ENCODE results near the gene CSMD2.
"Not testable (repeated sequence)": the region's sequence is repeated elsewhere in the genome, so short reads cannot be mapped to it uniquely, and the experiment has no call there.

Gene CSMD2

DNA sequence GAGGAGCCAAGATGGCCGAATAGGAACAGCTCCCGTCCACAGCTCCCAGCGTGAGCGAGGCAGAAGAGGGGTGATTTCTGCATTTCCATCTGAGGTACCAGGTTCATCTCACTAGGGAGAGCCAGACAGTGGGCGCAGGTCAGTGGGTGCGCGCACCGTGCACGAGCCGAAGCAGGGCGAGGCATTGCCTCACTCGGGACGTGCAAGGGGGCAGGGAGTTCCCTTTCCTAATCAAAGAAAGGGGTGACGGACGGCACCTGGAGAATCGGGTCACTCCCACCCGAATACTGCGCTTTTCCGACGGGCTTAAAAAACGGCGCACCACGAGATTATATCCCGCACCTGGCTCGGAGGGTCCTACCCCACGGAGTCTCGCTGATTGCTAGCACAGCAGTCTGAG lies 72.6 kb downstream of the CSMD2 start:
- H3K9me3 ChIP-seq (replicated peaks; ENCODE audit: low read length); H3K4me2 ChIP-seq (ENCODE audit: low read length); H3K27me3 ChIP-seq (ENCODE audit: control insufficient read depth, insufficient read depth, low read length); H3K4me3 ChIP-seq (ENCODE audit: low read length); H3K4me1 ChIP-seq (ENCODE audit: control insufficient read depth, insufficient read depth, low read length); H3K36me3 ChIP-seq (ENCODE audit: insufficient read depth, low read length); H3K9ac ChIP-seq (ENCODE audit: low read depth, low read length): not testable (repeated sequence)

DNA sequence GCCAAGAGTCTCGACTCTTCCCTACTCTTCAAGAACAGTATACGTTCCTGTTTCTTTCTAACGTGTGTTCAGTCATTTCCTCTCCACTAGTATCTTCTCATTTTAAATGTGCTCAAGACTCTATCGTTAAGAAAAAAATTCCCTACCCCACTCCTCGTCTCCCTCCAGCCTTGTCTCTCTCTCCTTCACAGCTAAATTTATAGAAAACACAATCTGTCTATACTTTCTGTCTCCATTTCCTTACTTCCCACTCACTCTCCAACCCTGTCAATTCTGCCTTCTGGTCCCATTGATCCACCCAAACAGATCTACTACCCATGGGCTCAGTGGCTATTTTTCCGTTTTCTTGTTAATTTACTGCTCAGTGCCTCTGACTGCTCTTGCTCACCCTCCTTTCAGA lies 75.3 kb downstream of the CSMD2 start:
- Histone ChIP-seq H3K4me2 (ENCODE audit: low read length) (no peak overlapping the region), H3K9ac (ENCODE audit: low read depth, low read length) (no peak overlapping the region), H3K27me3 (ENCODE audit: control insufficient read depth, insufficient read depth, low read length) (no peaks in the 10 kb centered on the region), H3K36me3 (ENCODE audit: insufficient read depth, low read length) (no peaks in the 10 kb centered on the region), H3K4me1 (ENCODE audit: control insufficient read depth, insufficient read depth, low read length) (no peaks in the 10 kb centered on the region), H3K4me3 (ENCODE audit: low read length) (no peak overlapping the region), H3K9me3 (replicated peaks; ENCODE audit: low read length) (no peaks in the 10 kb centered on the region)

DNA sequence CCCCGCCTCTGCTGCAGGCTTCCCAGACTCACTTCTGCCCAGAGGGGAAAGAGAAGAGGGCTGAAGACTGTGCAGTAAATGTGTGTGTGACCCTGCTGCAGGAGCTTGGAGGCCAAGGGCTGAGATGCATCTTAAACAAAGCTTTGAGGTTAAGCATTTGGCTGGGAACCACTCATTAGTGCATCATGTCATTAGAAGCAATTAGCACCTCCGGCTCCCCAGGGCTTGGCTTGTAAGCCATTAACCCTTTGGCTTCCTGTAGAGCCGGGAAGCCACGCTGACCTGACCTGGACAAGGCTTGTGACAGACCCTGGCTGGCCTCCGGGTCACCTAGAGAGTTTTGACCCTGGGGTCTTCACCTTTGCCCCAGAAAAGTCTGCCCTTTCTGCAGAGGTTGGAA lies 77.0 kb downstream of the CSMD2 start:
- H3K36me3 ChIP-seq (ENCODE audit: insufficient read depth, low read length), result no peaks in the 10 kb centered on the region
- H3K4me2 ChIP-seq (ENCODE audit: low read length), result no peak overlapping the region
- H3K4me1 ChIP-seq (ENCODE audit: control insufficient read depth, insufficient read depth, low read length), result no peaks in the 10 kb centered on the region
- H3K27me3 ChIP-seq (ENCODE audit: control insufficient read depth, insufficient read depth, low read length), result no peaks in the 10 kb centered on the region
- no peak overlapping the region for H3K9ac ChIP-seq (ENCODE audit: low read depth, low read length)
- H3K4me3 ChIP-seq (ENCODE audit: low read length), result no peak overlapping the region
- no peaks in the 10 kb centered on the region for H3K9me3 ChIP-seq (replicated peaks; ENCODE audit: low read length)

DNA sequence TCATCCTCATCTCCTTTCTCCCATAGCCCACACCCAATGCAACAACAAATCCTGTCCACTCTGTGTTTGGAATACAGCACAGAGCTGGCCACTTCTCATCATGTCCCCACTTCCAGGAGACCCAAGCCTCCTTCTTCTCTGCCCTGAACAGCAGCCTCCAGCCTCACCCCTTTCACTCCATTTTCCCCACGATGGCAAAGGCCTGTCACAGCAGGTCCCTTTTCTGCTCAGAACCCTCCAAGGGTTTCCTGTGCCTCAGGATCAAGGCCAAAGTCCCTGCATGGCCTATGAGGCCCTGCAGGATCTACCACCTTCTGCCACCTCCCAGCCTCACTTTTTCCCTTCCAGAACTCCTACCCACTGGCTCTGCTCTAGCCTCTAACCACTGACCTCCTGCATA lies 78.5 kb downstream of the CSMD2 start:
- no peaks in the 10 kb centered on the region for H3K9me3 ChIP-seq (replicated peaks; ENCODE audit: low read length)
- H3K27me3 ChIP-seq (ENCODE audit: control insufficient read depth, insufficient read depth, low read length), result no peaks in the 10 kb centered on the region
- no peak overlapping the region for H3K9ac ChIP-seq (ENCODE audit: low read depth, low read length)
- H3K4me2 ChIP-seq (ENCODE audit: low read length), result no peak overlapping the region
- H3K4me3 ChIP-seq (ENCODE audit: low read length), result no peak overlapping the region
- H3K36me3 ChIP-seq (ENCODE audit: insufficient read depth, low read length), result no peaks in the 10 kb centered on the region
- no peaks in the 10 kb centered on the region for H3K4me1 ChIP-seq (ENCODE audit: control insufficient read depth, insufficient read depth, low read length)

DNA sequence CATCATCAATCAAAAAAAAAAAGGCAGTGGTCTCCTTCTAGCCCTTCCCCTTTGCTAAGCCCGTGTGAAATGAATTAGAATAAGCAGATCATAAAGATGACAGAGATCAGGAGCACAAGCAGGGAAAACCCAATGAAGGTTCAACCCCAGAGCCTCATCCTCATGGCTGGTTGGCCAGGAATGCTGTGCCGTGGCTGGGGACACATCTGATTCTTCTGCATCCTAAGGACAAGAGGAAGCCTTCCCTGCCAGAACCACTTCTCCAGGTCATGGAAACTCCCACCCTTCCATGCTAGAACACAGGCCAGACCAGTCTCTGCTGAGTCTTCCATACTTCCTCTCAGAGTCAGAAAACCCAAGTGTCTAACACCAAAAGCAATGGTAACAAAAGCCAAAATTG lies 81.1 kb downstream of the CSMD2 start:
- no peak overlapping the region for H3K4me2 ChIP-seq (ENCODE audit: low read length)
- H3K27me3 ChIP-seq (ENCODE audit: control insufficient read depth, insufficient read depth, low read length), result no peaks in the 10 kb centered on the region
- H3K36me3 ChIP-seq (ENCODE audit: insufficient read depth, low read length), result no peaks in the 10 kb centered on the region
- H3K9ac ChIP-seq (ENCODE audit: low read depth, low read length), result no peak overlapping the region
- no peak overlapping the region for H3K4me3 ChIP-seq (ENCODE audit: low read length)
- H3K9me3 ChIP-seq (replicated peaks; ENCODE audit: low read length), result no peaks in the 10 kb centered on the region
- no peaks in the 10 kb centered on the region for H3K4me1 ChIP-seq (ENCODE audit: control insufficient read depth, insufficient read depth, low read length)

DNA sequence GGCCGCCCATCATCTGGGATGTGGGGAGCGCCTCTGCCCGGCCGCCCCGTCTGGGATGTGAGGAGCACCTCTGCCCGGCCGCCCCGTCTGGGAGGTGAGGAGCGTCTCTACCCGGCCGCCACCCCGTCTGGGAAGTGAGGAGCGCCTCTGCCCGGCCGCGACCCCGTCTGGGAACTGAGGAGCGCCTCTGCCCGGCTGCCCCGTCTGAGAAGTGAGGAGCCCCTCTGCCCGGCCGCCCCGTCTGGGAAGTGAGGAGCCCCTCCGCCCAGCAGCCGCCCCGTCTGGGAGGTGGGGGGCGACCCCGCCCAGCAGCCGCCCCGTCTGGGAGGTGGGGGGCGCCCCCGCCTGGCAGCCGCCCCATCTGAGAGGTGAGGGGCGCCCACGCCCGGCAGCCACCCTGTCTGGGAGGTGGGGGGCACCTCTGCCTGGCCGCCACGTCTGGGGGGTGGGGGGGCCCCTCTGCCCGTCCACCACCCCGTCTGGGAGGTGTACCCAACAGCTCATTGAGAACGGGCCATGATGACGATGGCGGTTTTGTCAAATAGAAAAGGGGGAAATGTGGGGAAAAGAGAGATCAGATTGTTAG lies 82.9 kb downstream of the CSMD2 start:
- not testable (repeated sequence) for H3K9me3 ChIP-seq (replicated peaks; ENCODE audit: low read length); H3K27me3 ChIP-seq (ENCODE audit: control insufficient read depth, insufficient read depth, low read length); H3K9ac ChIP-seq (ENCODE audit: low read depth, low read length); H3K4me1 ChIP-seq (ENCODE audit: control insufficient read depth, insufficient read depth, low read length); H3K4me2 ChIP-seq (ENCODE audit: low read length); H3K36me3 ChIP-seq (ENCODE audit: insufficient read depth, low read length); H3K4me3 ChIP-seq (ENCODE audit: low read length)

DNA sequence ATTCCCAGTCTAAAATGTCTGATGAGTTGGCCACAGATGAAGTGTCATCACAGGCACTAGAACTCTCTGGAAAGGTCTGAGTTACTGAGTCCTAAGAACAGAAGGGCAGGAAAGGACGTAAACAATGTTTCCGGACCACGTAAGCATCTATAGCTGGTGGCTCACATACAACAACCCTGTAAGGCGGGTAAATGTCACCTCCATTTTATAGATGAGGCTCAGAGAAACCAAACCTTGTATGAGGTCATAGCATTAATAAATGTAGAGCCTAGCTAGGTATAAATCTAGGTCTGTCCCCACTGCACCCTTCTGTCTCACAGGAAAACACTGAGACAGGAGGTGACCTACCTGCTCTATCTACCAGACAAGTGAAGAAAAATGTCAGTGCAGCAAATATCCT lies 86.6 kb downstream of the CSMD2 start:
- H3K27me3 ChIP-seq (ENCODE audit: control insufficient read depth, insufficient read depth, low read length), result no peaks in the 10 kb centered on the region
- H3K4me3 ChIP-seq (ENCODE audit: low read length), result no peak overlapping the region
- H3K9ac ChIP-seq (ENCODE audit: low read depth, low read length), result no peak overlapping the region
- no peaks in the 10 kb centered on the region for H3K36me3 ChIP-seq (ENCODE audit: insufficient read depth, low read length)
- H3K4me2 ChIP-seq (ENCODE audit: low read length), result no peak overlapping the region
- no peaks in the 10 kb centered on the region for H3K9me3 ChIP-seq (replicated peaks; ENCODE audit: low read length)
- no peaks in the 10 kb centered on the region for H3K4me1 ChIP-seq (ENCODE audit: control insufficient read depth, insufficient read depth, low read length)

DNA sequence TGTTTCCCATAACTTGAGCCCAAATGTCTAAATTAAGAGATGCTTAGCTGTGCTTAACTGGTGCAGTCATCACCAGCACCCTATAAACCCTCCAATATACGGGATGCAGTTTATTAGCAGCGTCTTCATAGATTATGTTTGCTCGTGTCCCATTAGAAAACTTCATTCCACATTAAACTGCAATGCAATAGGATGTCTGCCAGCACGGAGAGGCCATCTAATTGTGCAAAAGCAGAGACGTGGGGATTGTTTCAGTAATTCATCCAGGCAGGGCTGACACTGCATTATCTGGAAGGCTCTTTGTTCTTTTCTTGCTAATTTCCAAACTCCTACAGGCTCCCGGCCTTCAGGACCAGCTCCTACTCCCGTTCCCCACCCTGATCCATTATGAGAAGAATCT lies 89.5 kb downstream of the CSMD2 start:
- H3K4me2 ChIP-seq (ENCODE audit: low read length), result no peak overlapping the region
- no peak overlapping the region for H3K4me3 ChIP-seq (ENCODE audit: low read length)
- H3K9ac ChIP-seq (ENCODE audit: low read depth, low read length), result no peak overlapping the region
- H3K4me1 ChIP-seq (ENCODE audit: control insufficient read depth, insufficient read depth, low read length), result no peaks in the 10 kb centered on the region
- no peaks in the 10 kb centered on the region for H3K27me3 ChIP-seq (ENCODE audit: control insufficient read depth, insufficient read depth, low read length)
- no peaks in the 10 kb centered on the region for H3K36me3 ChIP-seq (ENCODE audit: insufficient read depth, low read length)
- H3K9me3 ChIP-seq (replicated peaks; ENCODE audit: low read length), result no peaks in the 10 kb centered on the region

DNA sequence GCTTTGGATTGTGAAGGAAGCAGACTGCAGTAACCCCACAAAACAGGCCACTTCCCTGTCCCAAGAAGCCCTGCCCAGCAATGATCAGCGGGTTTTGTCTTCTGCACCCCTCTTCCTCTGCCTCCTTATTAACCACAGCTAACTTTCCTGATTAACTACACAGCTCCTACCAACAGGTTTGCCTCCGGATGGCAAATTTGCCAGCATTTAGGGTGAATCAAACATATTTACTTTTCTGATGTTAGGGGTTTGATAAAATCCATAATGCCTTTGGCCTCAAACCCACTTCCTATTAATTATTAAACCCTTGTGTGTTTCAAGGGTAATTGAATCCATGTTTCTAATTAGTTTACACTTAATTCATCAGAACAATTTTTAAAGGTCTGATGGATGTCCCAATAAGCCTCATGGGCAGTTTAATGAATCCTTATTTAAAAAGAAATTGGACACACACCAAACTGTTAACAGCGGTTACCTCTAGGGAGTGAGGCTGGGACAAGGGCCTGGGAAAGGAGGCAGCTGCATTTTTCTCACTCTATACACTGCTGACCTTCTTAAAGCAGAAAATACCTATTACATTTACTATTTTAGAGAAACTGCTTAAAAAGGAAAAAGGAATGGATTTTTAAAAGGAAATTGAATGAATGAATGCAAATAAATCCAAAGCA lies 91.9 kb downstream of the CSMD2 start:
- Histone ChIP-seq H3K27me3 (ENCODE audit: control insufficient read depth, insufficient read depth, low read length) (no peaks in the 10 kb centered on the region), H3K9me3 (replicated peaks; ENCODE audit: low read length) (no peaks in the 10 kb centered on the region), H3K4me1 (ENCODE audit: control insufficient read depth, insufficient read depth, low read length) (no peaks in the 10 kb centered on the region), H3K9ac (ENCODE audit: low read depth, low read length) (no peak overlapping the region), H3K4me3 (ENCODE audit: low read length) (no peak overlapping the region), H3K4me2 (ENCODE audit: low read length) (no peak overlapping the region), H3K36me3 (ENCODE audit: insufficient read depth, low read length) (no peaks in the 10 kb centered on the region)

DNA sequence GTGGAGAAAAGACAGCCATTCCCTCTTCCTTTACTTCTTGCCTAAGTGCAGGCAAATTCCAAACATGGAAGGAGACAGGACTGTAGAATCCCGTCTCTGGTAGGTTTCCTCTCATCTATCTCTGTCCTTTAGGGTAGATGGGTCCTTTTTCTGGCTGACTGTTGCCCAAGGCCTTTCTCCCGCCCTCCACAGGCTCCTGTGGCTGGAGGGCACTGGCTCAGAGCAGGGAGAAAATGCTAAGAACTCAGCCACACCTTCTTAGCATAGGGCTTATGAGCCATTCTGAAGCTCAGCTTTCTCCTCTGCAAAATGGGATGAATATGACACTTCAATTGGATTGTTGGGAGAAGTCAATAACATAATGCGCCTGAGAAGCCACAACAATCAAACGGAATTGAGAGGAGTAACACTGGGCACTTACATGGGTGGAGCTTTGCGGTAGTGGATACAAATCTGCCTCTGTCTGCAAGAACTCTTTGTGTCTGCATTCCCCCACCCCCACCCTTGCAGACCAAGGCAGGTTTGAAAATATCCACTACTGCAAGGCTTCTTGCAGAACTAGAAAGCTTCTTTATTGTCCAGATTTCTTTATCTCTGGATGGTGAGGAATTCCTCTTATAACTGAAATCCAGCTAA lies 94.7 kb downstream of the CSMD2 start:
- Histone ChIP-seq H3K9ac (ENCODE audit: low read depth, low read length) (no peak overlapping the region), H3K9me3 (replicated peaks; ENCODE audit: low read length) (no peaks in the 10 kb centered on the region), H3K4me1 (ENCODE audit: control insufficient read depth, insufficient read depth, low read length) (no peaks in the 10 kb centered on the region), H3K27me3 (ENCODE audit: control insufficient read depth, insufficient read depth, low read length) (no peaks in the 10 kb centered on the region), H3K4me3 (ENCODE audit: low read length) (no peak overlapping the region), H3K4me2 (ENCODE audit: low read length) (no peak overlapping the region), H3K36me3 (ENCODE audit: insufficient read depth, low read length) (no peaks in the 10 kb centered on the region)

DNA sequence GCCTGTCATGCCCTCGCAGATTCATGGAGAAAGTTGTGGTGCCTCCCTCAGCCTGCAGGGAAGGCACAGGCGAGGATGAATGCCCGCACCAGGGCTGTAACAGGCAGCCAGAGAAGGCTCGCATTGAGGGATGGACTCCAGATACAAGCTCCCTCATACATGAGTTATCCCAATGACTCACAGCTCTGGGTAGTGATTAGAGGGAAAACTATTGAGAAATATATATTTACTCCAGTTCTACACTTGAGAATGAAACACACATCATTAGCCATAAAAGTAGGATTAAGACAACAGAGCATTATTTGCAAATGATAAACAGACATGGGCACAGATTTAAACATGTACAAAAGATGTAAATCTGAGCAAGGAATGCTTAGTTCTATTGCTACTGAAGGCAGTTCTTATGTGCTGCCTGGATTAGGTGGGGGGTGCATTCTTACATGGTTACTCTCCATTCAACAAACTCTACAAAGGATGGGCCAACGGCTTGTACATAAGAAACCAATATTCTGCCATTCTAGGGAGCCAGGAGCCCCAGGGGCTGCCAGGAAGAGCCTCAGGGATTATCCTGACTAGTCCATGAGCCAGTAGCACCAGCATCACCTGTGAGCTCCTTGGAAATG lies 97.9 kb downstream of the CSMD2 start:
- H3K4me1 ChIP-seq (ENCODE audit: control insufficient read depth, insufficient read depth, low read length), result no peaks in the 10 kb centered on the region
- H3K4me3 ChIP-seq (ENCODE audit: low read length), result no peak overlapping the region
- H3K9me3 ChIP-seq (replicated peaks; ENCODE audit: low read length), result no peaks in the 10 kb centered on the region
- no peaks in the 10 kb centered on the region for H3K36me3 ChIP-seq (ENCODE audit: insufficient read depth, low read length)
- no peak overlapping the region for H3K4me2 ChIP-seq (ENCODE audit: low read length)
- no peak overlapping the region for H3K9ac ChIP-seq (ENCODE audit: low read depth, low read length)
- no peaks in the 10 kb centered on the region for H3K27me3 ChIP-seq (ENCODE audit: control insufficient read depth, insufficient read depth, low read length)

DNA sequence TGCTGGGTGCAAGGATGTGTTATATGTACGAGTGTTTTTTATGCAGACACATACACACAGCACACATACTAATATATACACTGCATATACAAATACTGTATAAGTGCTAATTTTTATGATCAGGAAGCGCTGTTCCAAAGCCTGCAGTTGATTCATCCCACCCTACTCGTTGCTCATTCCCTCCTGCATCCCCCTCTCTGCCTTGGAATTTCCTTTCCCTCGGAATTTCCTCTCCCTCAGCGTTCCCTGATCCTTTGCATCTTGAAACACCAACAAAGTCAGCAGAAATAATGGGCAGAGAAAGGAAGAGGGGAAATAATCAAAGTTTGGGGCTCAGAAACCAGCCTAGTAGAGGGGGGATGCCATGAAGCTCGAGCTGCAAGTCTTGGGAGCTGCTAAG lies 98.9 kb downstream of the CSMD2 start:
- Histone ChIP-seq H3K4me2 (ENCODE audit: low read length) (no peak overlapping the region), H3K36me3 (ENCODE audit: insufficient read depth, low read length) (no peaks in the 10 kb centered on the region), H3K4me1 (ENCODE audit: control insufficient read depth, insufficient read depth, low read length) (no peaks in the 10 kb centered on the region), H3K4me3 (ENCODE audit: low read length) (no peak overlapping the region), H3K9ac (ENCODE audit: low read depth, low read length) (no peak overlapping the region), H3K9me3 (replicated peaks; ENCODE audit: low read length) (no peaks in the 10 kb centered on the region), H3K27me3 (ENCODE audit: control insufficient read depth, insufficient read depth, low read length) (no peaks in the 10 kb centered on the region)

All from skeletal muscle satellite cell (primary cell).